Hepatocyte (in vitro differentiated cells): ENCODE measurements around the gene KCNIP3. TPM values are rescaled to one million over a fixed set of nuclear protein-coding genes. Genes with fewer than 3 reads are reported as not detected.

Source experiments
- DNase-seq: peaks from one replicate; pipeline ENCODE4 v3.0.0-alpha.2; 2016; ENCODE audit warnings: low spot score
- H2AFZ ChIP-seq: fragments of 200-600 bp; sonication (generic); 2 replicates; pipeline ENCODE4 v1.6.0; 2016; ENCODE audit warnings: antibody characterized with exemption, mild to moderate bottlenecking
- H3K27ac ChIP-seq: fragments of 200-600 bp; sonication (generic); 2 replicates; pipeline ENCODE4 v1.5.1; 2016; ENCODE audit warnings: mild to moderate bottlenecking
- H3K27me3 ChIP-seq: fragments of 200-600 bp; sonication (generic); 2 replicates; pipeline ENCODE4 v1.6.1; 2016
- H3K36me3 ChIP-seq: fragments of 200-600 bp; sonication (generic); replicated peaks from 2 replicates; pipeline ENCODE4 v1.5.1; 2016; ENCODE audit warnings: low read depth; ENCODE audit not compliant: insufficient read depth
- H3K4me1 ChIP-seq: fragments of 200-600 bp; sonication (generic); 2 replicates; pipeline ENCODE4 v1.5.1; 2016; ENCODE audit warnings: mild to moderate bottlenecking, moderate library complexity; ENCODE audit not compliant: insufficient read depth
- H3K4me2 ChIP-seq: fragments of 200-600 bp; sonication (generic); 2 replicates; pipeline ENCODE4 v1.6.0; 2016
- H3K4me3 ChIP-seq: fragments of 200-600 bp; sonication (generic); 2 replicates; pipeline ENCODE4 v1.5.1; 2016; ENCODE audit warnings: mild to moderate bottlenecking
- H3K79me2 ChIP-seq: fragments of 200-600 bp; sonication (generic); 2 replicates; pipeline ENCODE4 v1.6.0; 2017; ENCODE audit warnings: mild to moderate bottlenecking
- H3K9me2 ChIP-seq: fragments of 200-600 bp; sonication (generic); replicated peaks from 2 replicates; pipeline ENCODE4 v1.6.0; 2017; ENCODE audit warnings: mild to moderate bottlenecking; ENCODE audit not compliant: insufficient read depth
- H3K9me3 ChIP-seq: fragments of 200-600 bp; sonication (generic); 2 replicates; pipeline ENCODE4 v1.5.1; 2016; ENCODE audit warnings: low read depth, mild to moderate bottlenecking
- H4K20me1 ChIP-seq: fragments of 200-600 bp; sonication (generic); 2 replicates; pipeline ENCODE4 v1.6.0; 2016; ENCODE audit warnings: mild to moderate bottlenecking; ENCODE audit not compliant: insufficient read depth, poor library complexity, severe bottlenecking
- EZH2 ChIP-seq: fragments of 200-600 bp; sonication (generic); IDR thresholded peaks from 2 replicates; pipeline ENCODE4 v1.6.1; 2016; ENCODE audit warnings: antibody characterized with exemption, mild to moderate bottlenecking, borderline replicate concordance
- EZH2phosphoT487 ChIP-seq: fragments of 200-600 bp; sonication (generic); IDR thresholded peaks from one replicate; pipeline ENCODE4 v1.6.1; 2018; ENCODE audit warnings: antibody characterized with exemption, mild to moderate bottlenecking, low read depth, moderate library complexity; ENCODE audit not compliant: unreplicated experiment, severe bottlenecking
- WGBS: methylation state at CpG from one replicate; pipeline ENCODE4 v1.1.6; 2016; ENCODE audit warnings: low lambda C conversion rate; ENCODE audit errors: missing lambda C conversion rate; 5-methylcytosine and 5-hydroxymethylcytosine counted together
- polyA plus RNA-seq: library from polyadenylated mRNA; unstranded; fragments of >200 nt; fragmentation: Nextera tagmentation; extraction: Ambion mirVana; gene quantifications from 2 replicates; pipeline ENCODE4 v1.2.1, GENCODE V29; 2016
- total RNA-seq: library from RNA; depleted of rRNA; stranded (reverse); fragments of >200 nt; gene quantifications from 2 replicates; pipeline ENCODE4 v1.2.3, GENCODE V29; 2014
- TF ChIP-seq, protein P1 (sequence below): fragments of 200-600 bp; sonication (generic); IDR thresholded peaks from 2 replicates; pipeline ENCODE4 v1.5.1; 2016; ENCODE audit warnings: antibody characterized with exemption, mild to moderate bottlenecking; ENCODE audit not compliant: poor library complexity

KCNIP3 gene
- total and polyA plus RNA-seq, 2 experiments from 2014 or later = 6.1 to 6.5 TPM

DNA sequence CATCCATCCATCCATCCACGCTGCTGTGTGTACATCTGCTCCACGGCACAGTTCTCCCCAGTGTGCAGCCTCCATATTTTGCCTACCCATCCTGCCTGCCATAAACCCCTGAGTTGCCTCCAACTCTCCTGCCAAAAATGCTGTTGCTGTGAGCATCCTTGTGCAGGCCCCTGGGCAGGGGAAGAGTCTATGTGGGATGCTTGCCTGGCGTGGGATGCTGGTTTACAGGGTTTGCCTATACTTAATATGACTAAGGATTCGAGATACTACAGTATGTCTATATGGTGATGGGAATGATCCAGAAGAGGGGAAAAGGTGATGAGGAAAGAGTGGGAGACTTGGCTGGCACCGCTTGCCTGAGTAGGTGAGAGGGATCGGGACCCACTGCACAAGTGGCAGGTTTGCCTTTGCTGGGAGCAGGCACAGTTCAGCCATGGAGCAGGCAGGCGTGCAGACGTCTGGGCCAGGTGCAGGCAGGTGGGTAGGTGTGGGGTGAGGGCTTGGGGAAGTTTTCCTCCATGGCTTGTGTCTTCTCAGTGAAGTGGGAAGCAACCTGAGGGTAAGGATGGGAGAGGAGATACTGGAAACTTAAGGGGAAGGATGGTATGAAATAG, 75.2 kb downstream of the KCNIP3 start:
- Histone ChIP-seq H2AFZ (no peak overlapping the region), H4K20me1 (no peaks in the 10 kb centered on the region), H3K4me1 (no peaks in the 10 kb centered on the region), H3K36me3 (no peaks in the 10 kb centered on the region), H3K9me2 (no peaks in the 10 kb centered on the region), H3K27me3 (no peaks in the 10 kb centered on the region), H3K27ac (no peak overlapping the region), H3K4me3 (no peak overlapping the region), H3K4me2 (no peak overlapping the region), H3K9me3 (no peaks in the 10 kb centered on the region), H3K79me2 (no peaks in the 10 kb centered on the region)
- DNase-seq = no peak
- WGBS = 84% methylated on average over 8 of the region's 8 CpGs
- TF ChIP-seq, protein P1, sequence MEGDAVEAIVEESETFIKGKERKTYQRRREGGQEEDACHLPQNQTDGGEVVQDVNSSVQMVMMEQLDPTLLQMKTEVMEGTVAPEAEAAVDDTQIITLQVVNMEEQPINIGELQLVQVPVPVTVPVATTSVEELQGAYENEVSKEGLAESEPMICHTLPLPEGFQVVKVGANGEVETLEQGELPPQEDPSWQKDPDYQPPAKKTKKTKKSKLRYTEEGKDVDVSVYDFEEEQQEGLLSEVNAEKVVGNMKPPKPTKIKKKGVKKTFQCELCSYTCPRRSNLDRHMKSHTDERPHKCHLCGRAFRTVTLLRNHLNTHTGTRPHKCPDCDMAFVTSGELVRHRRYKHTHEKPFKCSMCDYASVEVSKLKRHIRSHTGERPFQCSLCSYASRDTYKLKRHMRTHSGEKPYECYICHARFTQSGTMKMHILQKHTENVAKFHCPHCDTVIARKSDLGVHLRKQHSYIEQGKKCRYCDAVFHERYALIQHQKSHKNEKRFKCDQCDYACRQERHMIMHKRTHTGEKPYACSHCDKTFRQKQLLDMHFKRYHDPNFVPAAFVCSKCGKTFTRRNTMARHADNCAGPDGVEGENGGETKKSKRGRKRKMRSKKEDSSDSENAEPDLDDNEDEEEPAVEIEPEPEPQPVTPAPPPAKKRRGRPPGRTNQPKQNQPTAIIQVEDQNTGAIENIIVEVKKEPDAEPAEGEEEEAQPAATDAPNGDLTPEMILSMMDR = no peak
- TF ChIP-seq EZH2phosphoT487 (no peak), EZH2 (no peak)

- Histone ChIP-seq H3K27me3 (no peaks in the 10 kb centered on the region), H2AFZ (no peak overlapping the region), H4K20me1 (no peaks in the 10 kb centered on the region), H3K4me3 (no peak overlapping the region), H3K79me2 (no peaks in the 10 kb centered on the region), H3K4me1 (no peaks in the 10 kb centered on the region), H3K36me3 (no peaks in the 10 kb centered on the region), H3K9me2 (no peaks in the 10 kb centered on the region), H3K4me2 (no peak overlapping the region), H3K27ac (no peak overlapping the region), H3K9me3 (no peaks in the 10 kb centered on the region)
- DNase-seq = no peak
- WGBS = 90% methylated on average over 8 of the region's 8 CpGs
- TF ChIP-seq, protein P1 = no peak
- TF ChIP-seq EZH2phosphoT487 = no peak
- no peak for TF ChIP-seq EZH2
These were observed 75.7 kb downstream of the KCNIP3 start for GRCh38 chr2:95372845-95373244.

GRCh38 chr2:95374029-95374428, 76.9 kb downstream of the KCNIP3 start:
- H3K4me1 ChIP-seq = no peaks in the 10 kb centered on the region
- TF ChIP-seq, protein P1 = no peak
- TF ChIP-seq EZH2 = no peak
- no peak for TF ChIP-seq EZH2phosphoT487
- H3K27ac ChIP-seq = no peak overlapping the region
- no peaks in the 10 kb centered on the region for H3K9me3 ChIP-seq
- no peak overlapping the region for H3K4me2 ChIP-seq
- H3K9me2 ChIP-seq = no peaks in the 10 kb centered on the region
- no peak overlapping the region for H2AFZ ChIP-seq
- no peak for DNase-seq
- no peaks in the 10 kb centered on the region for H3K79me2 ChIP-seq
- H3K27me3 ChIP-seq = no peaks in the 10 kb centered on the region
- H3K4me3 ChIP-seq = no peak overlapping the region
- WGBS = 81% methylated on average over 6 of the region's 6 CpGs
- no peaks in the 10 kb centered on the region for H4K20me1 ChIP-seq
- no peaks in the 10 kb centered on the region for H3K36me3 ChIP-seq
